HL-60 (cell line): Measurements from ENCODE around the gene CLCN5.

ENCODE experiments used
- GABPA ChIP-seq: IDR thresholded peaks from 2 replicates; pipeline ENCODE4 v1.6.1; 2012; ENCODE audit warnings: low read depth
- POLR2AphosphoS5 ChIP-seq: IDR thresholded peaks from 2 replicates; pipeline ENCODE4 v1.6.1; 2012; ENCODE audit warnings: low read depth

DNA sequence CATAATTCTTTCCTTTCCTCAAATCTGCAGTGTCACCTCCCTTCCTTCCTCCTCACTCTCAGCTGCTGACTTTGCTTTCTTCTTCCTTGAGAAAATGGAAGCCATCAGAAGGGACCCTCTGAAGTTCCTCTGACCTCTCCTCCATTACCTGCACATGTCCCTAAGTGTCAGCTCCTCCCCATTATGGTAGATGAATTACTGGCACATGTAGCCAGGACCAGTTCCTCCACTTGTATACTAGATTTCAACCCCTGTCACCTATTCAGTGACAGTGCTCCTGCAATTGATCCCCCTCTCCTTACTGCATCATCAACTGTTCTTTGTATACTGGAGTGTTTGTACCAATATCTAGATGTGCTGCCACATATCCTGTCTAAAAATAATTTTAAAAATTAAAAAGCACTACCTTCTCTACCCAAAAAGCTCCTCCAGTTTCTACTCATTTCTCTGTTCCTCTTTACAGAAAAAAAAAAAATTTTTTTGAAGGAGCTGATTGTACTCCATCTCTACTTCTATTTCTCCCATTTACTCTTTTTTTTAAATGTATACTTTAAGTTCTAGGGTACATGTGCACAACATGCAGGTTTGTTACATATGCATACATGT, 78.6 kb downstream of the CLCN5 start:
- TF ChIP-seq GABPA (no peak), POLR2AphosphoS5 (no peak)
